HepG2 (cell line): ENCODE results near the gene ADCY10. TPM values are rescaled to one million over a fixed set of nuclear protein-coding genes. Genes with fewer than 3 reads are reported as not detected.
A peak's percentile ranks its signal among the peaks of the same experiment; 100 is the strongest.

Source experiments
- BRF2 ChIP-seq: sonication (generic); formaldehyde crosslinking; IDR thresholded peaks from 2 replicates; pipeline ENCODE4 v1.8.1; 2022; ENCODE audit warnings: mild to moderate bottlenecking, missing genetic modification reagents
- CREBL2 ChIP-seq: sonication (generic); formaldehyde crosslinking; IDR thresholded peaks from 2 replicates; pipeline ENCODE4 v1.8.1; 2023; ENCODE audit warnings: missing genetic modification reagents, mild to moderate bottlenecking, borderline replicate concordance
- ELF3 ChIP-seq: IDR thresholded peaks from 2 replicates; pipeline ENCODE4 v1.6.1; 2016; ENCODE audit warnings: missing genetic modification reagents, missing compliant biosample characterization
- HNF1B ChIP-seq: sonication (generic); formaldehyde crosslinking; IDR thresholded peaks from 2 replicates; pipeline ENCODE4 v1.5.1; 2020; ENCODE audit warnings: mild to moderate bottlenecking, moderate library complexity, missing genetic modification reagents
- HOXA9 ChIP-seq: sonication (generic); formaldehyde crosslinking; IDR thresholded peaks from 2 replicates; pipeline ENCODE4 v1.8.1; 2022; ENCODE audit warnings: missing genetic modification reagents, mild to moderate bottlenecking, moderate library complexity, borderline replicate concordance
- IRF1 ChIP-seq: sonication (generic); formaldehyde crosslinking; IDR thresholded peaks from 2 replicates; pipeline ENCODE4 v1.4.0; 2020; ENCODE audit warnings: low read depth, mild to moderate bottlenecking, missing genetic modification reagents
- MAF1 ChIP-seq: sonication (generic); formaldehyde crosslinking; IDR thresholded peaks from 2 replicates; pipeline ENCODE4 v1.5.0; 2020; ENCODE audit warnings: missing genetic modification reagents, borderline replicate concordance
- MTF1 ChIP-seq: sonication (generic); formaldehyde crosslinking; IDR thresholded peaks from 2 replicates; pipeline ENCODE4 v1.5.0; 2020; ENCODE audit warnings: missing genetic modification reagents
- NAIF1 ChIP-seq: sonication (generic); formaldehyde crosslinking; IDR thresholded peaks from 2 replicates; pipeline ENCODE4 v1.5.0; 2020; ENCODE audit warnings: mild to moderate bottlenecking, missing genetic modification reagents, borderline replicate concordance
- NFYB ChIP-seq: sonication (generic); formaldehyde crosslinking; IDR thresholded peaks from 2 replicates; pipeline ENCODE4 v1.4.0; 2020; ENCODE audit warnings: missing genetic modification reagents
- RXRB ChIP-seq: IDR thresholded peaks from 2 replicates; pipeline ENCODE4 v1.6.1; 2016; ENCODE audit warnings: borderline replicate concordance, missing genetic modification reagents, missing compliant biosample characterization
- SALL2 ChIP-seq: sonication (generic); formaldehyde crosslinking; IDR thresholded peaks from 2 replicates; pipeline ENCODE4 v1.8.1; 2023; ENCODE audit warnings: mild to moderate bottlenecking, missing genetic modification reagents, inconsistent platforms
- TEAD3 ChIP-seq: optimal IDR thresholded peaks from 2 replicates; pipeline ENCODE3; 2016; ENCODE audit warnings: borderline replicate concordance
- TFE3 ChIP-seq: IDR thresholded peaks from 2 replicates; pipeline ENCODE4 v1.6.1; 2016
- WIZ ChIP-seq: sonication (generic); formaldehyde crosslinking; IDR thresholded peaks from 2 replicates; pipeline ENCODE4 v1.5.1; 2020; ENCODE audit warnings: mild to moderate bottlenecking, missing genetic modification reagents
- ZNF205 ChIP-seq: IDR thresholded peaks from 2 replicates; pipeline ENCODE4 v1.6.1; 2018; ENCODE audit warnings: missing biosample characterization, missing genetic modification reagents
- ZNF296 ChIP-seq: sonication (generic); formaldehyde crosslinking; conservative IDR thresholded peaks from 2 replicates; pipeline ENCODE4 v1.5.0; 2020; ENCODE audit warnings: mild to moderate bottlenecking, missing genetic modification reagents
- ZNF441 ChIP-seq: sonication (generic); formaldehyde crosslinking; IDR thresholded peaks from 2 replicates; pipeline ENCODE4 v1.7.0; 2021; ENCODE audit warnings: missing genetic modification reagents, borderline replicate concordance
- ZNF616 ChIP-seq: sonication (generic); formaldehyde crosslinking; IDR thresholded peaks from 2 replicates; pipeline ENCODE4 v1.5.0; 2020; ENCODE audit warnings: low read depth, mild to moderate bottlenecking, missing genetic modification reagents
- ZNF713 ChIP-seq: sonication (generic); formaldehyde crosslinking; IDR thresholded peaks from 2 replicates; pipeline ENCODE4 v1.4.0; 2020; ENCODE audit warnings: mild to moderate bottlenecking, missing genetic modification reagents
- ZNF740 ChIP-seq: sonication (generic); formaldehyde crosslinking; IDR thresholded peaks from 2 replicates; pipeline ENCODE4 v1.4.0; 2020; ENCODE audit warnings: missing genetic modification reagents
- ZSCAN12 ChIP-seq: sonication (generic); formaldehyde crosslinking; IDR thresholded peaks from 2 replicates; pipeline ENCODE4 v1.9.0; 2021; ENCODE audit warnings: mild to moderate bottlenecking, missing genetic modification reagents
- ZSCAN25 ChIP-seq: sonication (generic); formaldehyde crosslinking; IDR thresholded peaks from 2 replicates; pipeline ENCODE4 v1.8.0; 2022; ENCODE audit warnings: mild to moderate bottlenecking, missing genetic modification reagents
- polyA plus RNA-seq, 8 experiments: library from polyadenylated mRNA; depleted of rRNA in 3 of 8; stranded (reverse) in 7 of 8; unstranded in 1 of 8; fragments of >200 nt; fragmentation: Illumina TruSeq in 4 of 8; extraction: Trizol in 4 of 8; gene quantifications; 2 replicates each; pipeline versions ENCODE4 v1.2.1 to v1.2.3, GENCODE V29; 2011 to 2016; ENCODE audit warnings: low read depth in 4 of 8, missing spikeins in 1 of 8, mixed read lengths in 1 of 8; ENCODE audit not compliant: insufficient read depth in 1 of 8
- total RNA-seq, 5 experiments: library from RNA; depleted of rRNA; stranded (reverse); fragments of >200 nt; fragmentation: Illumina TruSeq; extraction: Trizol; gene quantifications; 2 replicates each; pipeline ENCODE4 v1.2.3, GENCODE V29; 2016; ENCODE audit warnings: low read depth in 1 of 5

The ADCY10 gene
- total and polyA plus RNA-seq, 2 of the 13 experiments (the other 11 are each of a cell fraction or from before 2014, with no cell fraction given), result 0.02 to 0.03 TPM

- TF ChIP-seq TFE3 (CRISPR knock-in tag), result no peak
- no peak for TF ChIP-seq ZSCAN25 (CRISPR knock-in tag)
- 0 out of 2 replicates have a peak, but pooled peaks have one; percentile 29 for TF ChIP-seq MAF1 (CRISPR knock-in tag)
- no peak for TF ChIP-seq WIZ (CRISPR knock-in tag)
- no peak; the same call in 1 of the 2 replicates for TF ChIP-seq RXRB (CRISPR knock-in tag)
- TF ChIP-seq CREBL2 (CRISPR knock-in tag), result no peak
- 0 out of 2 replicates have a peak, but pooled peaks have one; percentile 18 for TF ChIP-seq MTF1 (CRISPR knock-in tag)
- TF ChIP-seq ELF3 (CRISPR knock-in tag), result no peak
- TF ChIP-seq BRF2, result 0 out of 2 replicates have a peak, but pooled peaks have one; percentile 4
- no peak; the same call in 1 of the 2 replicates for TF ChIP-seq HNF1B (CRISPR knock-in tag)
- no peak for TF ChIP-seq ZNF713 (CRISPR knock-in tag)
- TF ChIP-seq NFYB (CRISPR knock-in tag), result no peak
- 0 out of 2 replicates have a peak, but pooled peaks have one; percentile 18 for TF ChIP-seq ZNF616
- TF ChIP-seq TEAD3, result no peak
- TF ChIP-seq SALL2 (CRISPR knock-in tag), result peak; percentile 58; the same call in 1 of the 2 replicates
- 0 out of 2 replicates have a peak, but pooled peaks have one; percentile 31 for TF ChIP-seq ZNF441 (CRISPR knock-in tag)
- no peak; the same call in 1 of the 2 replicates for TF ChIP-seq ZSCAN12
- TF ChIP-seq ZNF740 (CRISPR knock-in tag), result no peak
- TF ChIP-seq HOXA9 (CRISPR knock-in tag), result no peak
- no peak for TF ChIP-seq IRF1 (CRISPR knock-in tag)
- TF ChIP-seq ZNF205 (CRISPR knock-in tag), result no peak; the same call in 1 of the 2 replicates
- TF ChIP-seq NAIF1 (CRISPR knock-in tag), result no peak
- TF ChIP-seq ZNF296, result no peak
These were observed 21.5 kb upstream of the ADCY10 start (continued) for GRCh38 chr1:167935216-167936067.
